GM18505 (cell line): ENCODE measurements around the gene UBC.

ENCODE experiments used
- ATAC-seq: cut with Tn5 transposase; IDR thresholded peaks from one replicate; pipeline ENCODE4 v1.9.1; 2021; ENCODE audit not compliant: unreplicated experiment
- POLR2A ChIP-seq: IDR thresholded peaks from 4 replicates; pipeline ENCODE4 v1.6.1; 2011; ENCODE audit warnings: borderline replicate concordance; ENCODE audit not compliant: insufficient read depth, insufficient read length; ENCODE audit errors: extremely low read depth

UBC gene

GRCh38 chr12:124914392-124915238, at the start of gene UBC:
Gene UBC, minus strand, starts transcription at chr12:124914650. Its CDS starts 879 bp downstream, at chr12:124913771.
- ATAC-seq = peak; percentile 43
- peak; percentile 100 for TF ChIP-seq POLR2A

DNA sequence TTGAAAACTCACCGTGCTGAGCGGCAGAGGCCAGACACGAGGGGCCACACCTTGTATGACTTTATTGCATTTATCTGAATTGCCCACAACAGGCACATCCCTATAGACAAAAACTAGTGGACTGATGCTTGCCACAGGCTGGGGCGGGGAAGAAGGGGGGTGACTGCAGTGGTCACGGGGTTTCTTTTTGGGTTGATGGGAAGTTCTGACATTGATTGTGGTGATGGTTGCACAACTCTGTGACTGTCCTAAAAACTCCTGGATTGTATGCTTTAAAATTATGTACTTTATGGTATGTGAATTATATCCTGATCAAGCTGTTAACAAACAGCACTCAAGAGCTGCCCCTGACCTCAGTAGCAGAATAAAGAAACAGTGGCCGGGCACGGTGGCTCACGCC, 48.8 kb upstream of the UBC start:
- no peak for TF ChIP-seq POLR2A

GRCh38 chr12:124961055-124961454, 46.6 kb upstream of the UBC start:
- no peak for ATAC-seq
- no peak for TF ChIP-seq POLR2A

More for the DNA sequence above, 48.8 kb upstream of the UBC start:
- ATAC-seq = no peak

GRCh38 chr12:124956571-124956970, 42.1 kb upstream of the UBC start:
- TF ChIP-seq POLR2A = no peak
- no peak for ATAC-seq

DNA sequence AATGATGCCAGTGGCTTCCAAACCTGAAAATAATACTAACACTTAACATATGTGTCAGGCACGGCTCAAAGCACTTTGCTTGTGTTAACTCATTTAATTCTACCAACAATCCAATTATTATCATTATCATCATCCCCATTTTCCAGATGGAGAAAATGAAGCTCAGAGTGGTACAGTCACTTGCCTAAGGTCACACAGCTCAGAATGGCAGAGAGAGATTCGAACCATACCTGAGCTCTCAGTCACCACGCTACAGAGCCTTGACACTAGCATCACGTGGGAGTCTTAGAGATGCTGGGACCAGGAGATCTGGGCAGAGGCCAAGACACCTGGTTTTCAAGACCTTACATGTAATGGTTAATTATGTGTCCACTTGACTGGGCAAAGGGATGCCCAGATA, 40.3 kb upstream of the UBC start:
- TF ChIP-seq POLR2A = no peak

GRCh38 chr12:124953689-124954405, 39.4 kb upstream of the UBC start:
- no peak for TF ChIP-seq POLR2A
- ATAC-seq = no peak

More for the DNA sequence above, 40.3 kb upstream of the UBC start:
- no peak for ATAC-seq

DNA sequence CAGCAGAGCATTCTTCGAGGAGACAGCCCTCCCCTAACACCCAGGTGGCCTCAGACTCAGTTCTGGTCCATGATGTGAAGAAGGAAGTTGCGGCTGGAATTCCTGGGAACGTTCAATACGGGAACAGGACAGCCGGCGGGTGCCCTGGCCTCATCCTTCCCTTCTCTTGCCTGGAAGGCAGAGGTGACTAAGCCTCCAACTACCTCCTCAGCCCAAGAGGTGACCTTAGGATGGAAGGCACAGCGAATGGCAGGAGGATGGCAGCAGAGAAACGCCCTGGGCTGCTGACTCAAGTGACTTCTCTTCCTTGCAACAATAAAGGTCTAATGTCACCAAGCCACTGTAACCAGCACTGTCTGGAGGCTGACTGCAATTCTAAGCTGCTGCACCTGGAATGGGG, 38.4 kb upstream of the UBC start:
- TF ChIP-seq POLR2A = no peak
- ATAC-seq = no peak

DNA sequence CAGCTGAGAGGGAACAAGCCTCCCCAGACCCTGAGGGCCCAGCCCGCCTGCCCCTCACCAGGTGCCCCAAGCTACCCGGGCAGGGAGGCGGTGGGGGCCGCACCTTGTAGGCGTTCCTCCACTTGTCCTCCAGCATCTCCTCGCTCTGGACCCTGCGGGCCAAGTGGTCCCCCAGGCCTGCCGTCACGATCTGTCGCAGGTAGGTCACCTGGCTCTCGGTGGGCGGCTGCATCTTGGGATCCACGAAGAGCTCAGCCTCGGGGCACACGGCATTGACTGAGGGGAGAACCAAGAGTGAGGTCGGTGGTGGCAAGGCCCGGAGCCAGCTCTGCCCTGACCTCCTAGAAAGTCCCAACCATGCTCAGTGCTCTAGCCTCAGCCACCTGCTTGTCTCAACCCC, 37.8 kb upstream of the UBC start:
- TF ChIP-seq POLR2A = no peak
- no peak for ATAC-seq

GRCh38 chr12:124949779-124950728, 35.6 kb upstream of the UBC start:
- no peak for ATAC-seq
- TF ChIP-seq POLR2A = no peak

GRCh38 chr12:124949066-124949465, 34.6 kb upstream of the UBC start:
- no peak for TF ChIP-seq POLR2A
- no peak for ATAC-seq

GRCh38 chr12:124947561-124948398, 33.3 kb upstream of the UBC start:
- no peak for ATAC-seq
- no peak for TF ChIP-seq POLR2A

DNA sequence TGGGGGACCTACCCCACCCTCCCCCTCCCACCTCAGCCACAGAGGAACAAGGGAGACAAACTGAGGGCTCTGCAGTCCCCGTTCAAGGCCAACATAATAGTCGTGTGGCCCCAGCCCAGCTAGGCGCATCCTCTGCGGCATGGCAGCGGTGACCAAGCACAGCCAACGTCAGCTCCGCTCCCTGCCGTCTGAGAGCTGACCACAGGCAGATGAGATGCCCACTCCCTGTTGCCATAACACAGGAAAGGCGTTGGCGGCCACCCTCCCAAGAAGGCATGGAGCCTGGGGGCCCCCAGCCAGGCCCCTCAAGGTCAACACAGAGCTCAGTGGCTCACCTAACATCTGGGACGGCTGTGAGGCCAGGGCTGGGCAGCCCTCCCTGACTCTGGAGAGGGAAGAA, 32.6 kb upstream of the UBC start:
- no peak for TF ChIP-seq POLR2A
- ATAC-seq = no peak
